Mucosa of stomach (tissue), 1 donor: Measurements from ENCODE around the gene SENP1.

Experiments used
- H3K27me3 ChIP-seq: one replicate; pipeline ENCODE4 v1.7.0; 2013; ENCODE audit warnings: mild to moderate bottlenecking, low read length; ENCODE audit not compliant: control insufficient read depth, insufficient read depth
- H3K36me3 ChIP-seq: one replicate; pipeline ENCODE4 v1.7.0; 2013; ENCODE audit warnings: low read length; ENCODE audit not compliant: control insufficient read depth, insufficient read depth
- H3K4me1 ChIP-seq: one replicate; pipeline ENCODE4 v1.7.0; 2013; ENCODE audit warnings: mild to moderate bottlenecking, low read length; ENCODE audit not compliant: control insufficient read depth, insufficient read depth
- H3K4me3 ChIP-seq: one replicate; pipeline ENCODE4 v1.7.0; 2013; ENCODE audit warnings: low read length
- H3K9ac ChIP-seq: one replicate; pipeline ENCODE4 v1.7.0; 2013; ENCODE audit warnings: mild to moderate bottlenecking, low read length, moderate library complexity
- H3K9me3 ChIP-seq: one replicate; pipeline ENCODE4 v1.7.0; 2013; ENCODE audit warnings: mild to moderate bottlenecking, low read length, moderate library complexity; ENCODE audit not compliant: control insufficient read depth
- donor health status: Pancreatic carcinoma.

The SENP1 gene

GRCh38 chr12:48040354-48040753 is 65.5 kb downstream of the SENP1 start:
- H3K4me3 ChIP-seq, result no peak overlapping the region
- H3K4me1 ChIP-seq, result no peaks in the 10 kb centered on the region
- no peak overlapping the region for H3K9ac ChIP-seq
- H3K9me3 ChIP-seq, result no peaks in the 10 kb centered on the region
- H3K27me3 ChIP-seq, result no peaks in the 10 kb centered on the region
- no peaks in the 10 kb centered on the region for H3K36me3 ChIP-seq

GRCh38 chr12:48039151-48039550 is 66.7 kb downstream of the SENP1 start:
- Histone ChIP-seq H3K27me3 (no peaks in the 10 kb centered on the region), H3K4me3 (no peak overlapping the region), H3K4me1 (no peaks in the 10 kb centered on the region), H3K9me3 (no peaks in the 10 kb centered on the region), H3K36me3 (no peaks in the 10 kb centered on the region), H3K9ac (no peak overlapping the region)

GRCh38 chr12:48038085-48038484 is 67.8 kb downstream of the SENP1 start:
- H3K36me3 ChIP-seq, result no peaks in the 10 kb centered on the region
- H3K4me1 ChIP-seq, result no peaks in the 10 kb centered on the region
- no peaks in the 10 kb centered on the region for H3K9me3 ChIP-seq
- H3K27me3 ChIP-seq, result no peaks in the 10 kb centered on the region
- no peak overlapping the region for H3K9ac ChIP-seq
- H3K4me3 ChIP-seq, result no peak overlapping the region

- Histone ChIP-seq H3K4me3 (no peak overlapping the region), H3K4me1 (no peaks in the 10 kb centered on the region), H3K27me3 (no peaks in the 10 kb centered on the region), H3K36me3 (no peaks in the 10 kb centered on the region), H3K9ac (no peak overlapping the region), H3K9me3 (no peaks in the 10 kb centered on the region)
These were observed 68.5 kb downstream of the SENP1 start for GRCh38 chr12:48037267-48037915.

- H3K4me3 ChIP-seq, result no peak overlapping the region
- no peaks in the 10 kb centered on the region for H3K27me3 ChIP-seq
- H3K9me3 ChIP-seq, result no peaks in the 10 kb centered on the region
- H3K4me1 ChIP-seq, result no peaks in the 10 kb centered on the region
- H3K36me3 ChIP-seq, result no peaks in the 10 kb centered on the region
- no peak overlapping the region for H3K9ac ChIP-seq
These were observed 69.1 kb downstream of the SENP1 start for GRCh38 chr12:48036818-48037217.

GRCh38 chr12:48034835-48035805 is 70.8 kb downstream of the SENP1 start:
- Histone ChIP-seq H3K9me3 (no peaks in the 10 kb centered on the region), H3K27me3 (no peaks in the 10 kb centered on the region), H3K4me1 (no peaks in the 10 kb centered on the region), H3K4me3 (no peak overlapping the region), H3K9ac (no peak overlapping the region), H3K36me3 (no peaks in the 10 kb centered on the region)

GRCh38 chr12:48033451-48033850 is 72.4 kb downstream of the SENP1 start:
- no peak overlapping the region for H3K9ac ChIP-seq
- no peak overlapping the region for H3K4me3 ChIP-seq
- H3K4me1 ChIP-seq, result no peaks in the 10 kb centered on the region
- no peaks in the 10 kb centered on the region for H3K9me3 ChIP-seq
- no peaks in the 10 kb centered on the region for H3K36me3 ChIP-seq
- no peaks in the 10 kb centered on the region for H3K27me3 ChIP-seq

- H3K4me1 ChIP-seq, result no peaks in the 10 kb centered on the region
- H3K36me3 ChIP-seq, result no peaks in the 10 kb centered on the region
- H3K9me3 ChIP-seq, result no peaks in the 10 kb centered on the region
- H3K27me3 ChIP-seq, result peaks cover under 1% of the 10 kb centered on the region
- H3K4me3 ChIP-seq, result no peak overlapping the region
- no peak overlapping the region for H3K9ac ChIP-seq
These were observed 73.3 kb downstream of the SENP1 start for GRCh38 chr12:48032597-48032996.

- H3K4me1 ChIP-seq, result no peaks in the 10 kb centered on the region
- no peaks in the 10 kb centered on the region for H3K36me3 ChIP-seq
- no peaks in the 10 kb centered on the region for H3K9me3 ChIP-seq
- H3K9ac ChIP-seq, result no peak overlapping the region
- peaks cover 3% of the 10 kb centered on the region for H3K27me3 ChIP-seq
- H3K4me3 ChIP-seq, result no peak overlapping the region
These were observed 74.5 kb downstream of the SENP1 start for GRCh38 chr12:48031135-48031960.

- H3K9ac ChIP-seq, result no peak overlapping the region
- no peak overlapping the region for H3K4me3 ChIP-seq
- H3K9me3 ChIP-seq, result no peaks in the 10 kb centered on the region
- H3K36me3 ChIP-seq, result no peaks in the 10 kb centered on the region
- peaks cover 3% of the 10 kb centered on the region for H3K27me3 ChIP-seq
- no peaks in the 10 kb centered on the region for H3K4me1 ChIP-seq
These were observed 75.7 kb downstream of the SENP1 start for GRCh38 chr12:48030173-48030650.

- no peak overlapping the region for H3K9ac ChIP-seq
- H3K36me3 ChIP-seq, result no peaks in the 10 kb centered on the region
- H3K27me3 ChIP-seq, result peaks cover 3% of the 10 kb centered on the region
- no peaks in the 10 kb centered on the region for H3K4me1 ChIP-seq
- H3K9me3 ChIP-seq, result no peaks in the 10 kb centered on the region
- no peak overlapping the region for H3K4me3 ChIP-seq
These were observed 76.2 kb downstream of the SENP1 start for GRCh38 chr12:48029491-48030172.
